SK-N-SH (cell line): ENCODE results near the gene PGBD4. TPM values are rescaled to one million over a fixed set of nuclear protein-coding genes. Genes with fewer than 3 reads are reported as not detected.

ENCODE experiments used
- CTCF ChIA-PET: fragments of 300-600, 350-600 bp; formaldehyde crosslinking; extraction: SDS; loops from one replicate; lab custom pipeline; 2021; lab: Yijun Ruan, JAX
- POLR2A ChIA-PET: fragments of 350-600 bp; sonication (Branson Sonifier 250); formaldehyde crosslinking; extraction: SDS; loops from one replicate; lab custom pipeline; 2020; ENCODE audit warnings: antibody characterized with exemption, inconsistent platforms; lab: Yijun Ruan, JAX
- DNase-seq: peaks from one replicate; pipeline ENCODE4 v3.0.0; 2012
- H2AFZ ChIP-seq: fragments of 200-600 bp; sonication (generic); 2 replicates; pipeline ENCODE4 v1.8.1; 2016; ENCODE audit warnings: antibody characterized with exemption, mild to moderate bottlenecking, low read depth
- H3F3A ChIP-seq: fragments of 200-600 bp; sonication (generic); replicated peaks from 2 replicates; pipeline ENCODE3; 2016; ENCODE audit warnings: antibody characterized with exemption, mild to moderate bottlenecking; ENCODE audit not compliant: insufficient read depth
- H3K27ac ChIP-seq, 2 experiments: fragments of 200-500 bp in 1 of 2; fragments of 200-600 bp in 1 of 2; sonication (Bioruptor generic) in 1 of 2; sonication (generic), shearing (Covaris generic) in 1 of 2; 2 replicates each; pipeline versions ENCODE4 v1.5.1 to v1.6.1; 2014 to 2016; ENCODE audit warnings: low read depth in 2 of 2, inconsistent platforms in 1 of 2, low read length in 1 of 2, mild to moderate bottlenecking in 1 of 2, mixed read lengths in 1 of 2
- H3K27me3 ChIP-seq: fragments of 200-600 bp; sonication (generic), shearing (Covaris generic); 2 replicates; pipeline ENCODE4 v1.6.1; 2016; ENCODE audit warnings: mixed run types; ENCODE audit not compliant: insufficient read depth
- H3K36me3 ChIP-seq, 2 experiments: fragments of 200-500 bp in 1 of 2; fragments of 200-600 bp in 1 of 2; sonication (Bioruptor generic) in 1 of 2; sonication (generic) in 1 of 2; replicated peaks in 1 of 2; 2 replicates each; pipeline versions ENCODE3 to v1.5.1; 2014 to 2016; ENCODE audit warnings: low read length in 1 of 2, mild to moderate bottlenecking in 1 of 2; ENCODE audit not compliant: insufficient read depth in 2 of 2, control insufficient read depth in 1 of 2
- H3K4me1 ChIP-seq, 2 experiments: fragments of 200-500 bp in 1 of 2; fragments of 200-600 bp in 1 of 2; sonication (Bioruptor generic) in 1 of 2; sonication (generic), shearing (Covaris generic) in 1 of 2; 2 replicates each; pipeline versions ENCODE4 v1.5.1 to v1.6.1; 2014 to 2016; ENCODE audit warnings: low read depth in 1 of 2, low read length in 1 of 2, mixed run types in 1 of 2; ENCODE audit not compliant: insufficient read depth in 2 of 2, control insufficient read depth in 1 of 2
- H3K4me2 ChIP-seq: fragments of 200-600 bp; sonication (generic), shearing (Covaris generic); 2 replicates; pipeline ENCODE4 v1.6.1; 2017; ENCODE audit warnings: mixed run types
- H3K4me3 ChIP-seq, 2 experiments: fragments of 200-500 bp in 1 of 2; fragments of 200-600 bp in 1 of 2; sonication (Bioruptor generic) in 1 of 2; sonication (generic), shearing (Covaris generic) in 1 of 2; 2 replicates each; pipeline versions ENCODE4 v1.5.1 to v1.8.1; 2014 to 2016; ENCODE audit warnings: low read depth in 2 of 2, inconsistent platforms in 1 of 2, low read length in 1 of 2, mild to moderate bottlenecking in 1 of 2, mixed read lengths in 1 of 2, moderate library complexity in 1 of 2
- H3K79me2 ChIP-seq: fragments of 200-600 bp; sonication (generic); 2 replicates; pipeline ENCODE4 v1.8.1; 2017; ENCODE audit warnings: mild to moderate bottlenecking; ENCODE audit not compliant: insufficient read depth
- H3K9ac ChIP-seq: fragments of 200-600 bp; sonication (generic); 2 replicates; pipeline ENCODE4 v1.6.1; 2017; ENCODE audit warnings: mixed run types
- H3K9me2 ChIP-seq: fragments of 200-600 bp; sonication (generic); 2 replicates; pipeline ENCODE4 v1.6.1; 2017; ENCODE audit warnings: mixed run types
- H3K9me3 ChIP-seq: fragments of 200-600 bp; sonication (generic); 2 replicates; pipeline ENCODE4 v1.6.1; 2017; ENCODE audit warnings: mixed run types, mild to moderate bottlenecking, moderate library complexity
- H4K20me1 ChIP-seq: fragments of 200-600 bp; sonication (generic); 2 replicates; pipeline ENCODE4 v1.6.1; 2017; ENCODE audit warnings: mild to moderate bottlenecking, mixed run types; ENCODE audit not compliant: insufficient read depth
- CHD2 ChIP-seq: fragments of 150-350 bp; IDR thresholded peaks from 2 replicates; pipeline ENCODE4 v1.6.1; 2018; ENCODE audit warnings: low read length; ENCODE audit not compliant: partially characterized antibody
- ELF1 ChIP-seq: IDR thresholded peaks from 2 replicates; pipeline ENCODE4 v1.4.0; 2012
- EZH2phosphoT487 ChIP-seq: fragments of 200-600 bp; sonication (generic); IDR thresholded peaks from 2 replicates; pipeline ENCODE4 v1.6.1; 2017; ENCODE audit warnings: low read depth, mixed run types, mild to moderate bottlenecking, antibody characterized with exemption, moderate library complexity, borderline replicate concordance
- FOSL2 ChIP-seq: IDR thresholded peaks from 2 replicates; pipeline ENCODE4 v1.4.0; 2012; ENCODE audit warnings: low read depth, mild to moderate bottlenecking, moderate library complexity, borderline replicate concordance
- FOXJ3 ChIP-seq: sonication (generic); formaldehyde crosslinking; IDR thresholded peaks from 2 replicates; pipeline ENCODE4 v1.5.1; 2020; ENCODE audit warnings: mild to moderate bottlenecking, missing genetic modification reagents
- FOXM1 ChIP-seq: IDR thresholded peaks from 2 replicates; pipeline ENCODE4 v1.4.0; 2012; ENCODE audit warnings: low read depth, mild to moderate bottlenecking
- GATA2 ChIP-seq: sonication (generic); formaldehyde crosslinking; IDR thresholded peaks from 2 replicates; pipeline ENCODE4 v1.5.0; 2020; ENCODE audit warnings: mild to moderate bottlenecking, missing genetic modification reagents
- JUND ChIP-seq: IDR thresholded peaks from 2 replicates; pipeline ENCODE4 v1.4.0; 2012
- RAD21 ChIP-seq: IDR thresholded peaks from 2 replicates; pipeline ENCODE4 v1.6.1; 2012; ENCODE audit warnings: mild to moderate bottlenecking, low read length
- RCOR1 ChIP-seq: fragments of 150-350 bp; IDR thresholded peaks from 2 replicates; pipeline ENCODE4 v1.6.1; 2017; ENCODE audit warnings: antibody characterized with exemption, low read length
- RFX5 ChIP-seq: IDR thresholded peaks from 2 replicates; pipeline ENCODE4 v1.6.1; 2012; ENCODE audit warnings: mild to moderate bottlenecking, improper control_type of control experiment, low read length
- RXRA ChIP-seq: IDR thresholded peaks from 2 replicates; pipeline ENCODE4 v1.4.0; 2012; ENCODE audit warnings: low read depth, mild to moderate bottlenecking, borderline replicate concordance
- TCF12 ChIP-seq: IDR thresholded peaks from 2 replicates; pipeline ENCODE4 v1.4.0; 2012
- YY1 ChIP-seq: IDR thresholded peaks from 2 replicates; pipeline ENCODE4 v1.4.0; 2012; ENCODE audit warnings: low read depth, mild to moderate bottlenecking
- WGBS: methylation state at CpG from one replicate; pipeline ENCODE4 v1.1.6; 2017; ENCODE audit warnings: low lambda C conversion rate; 5-methylcytosine and 5-hydroxymethylcytosine counted together
- polyA plus RNA-seq, 3 experiments: library from polyadenylated mRNA; depleted of rRNA; stranded (reverse); fragments of >200 nt; gene quantifications; 2 replicates each; pipeline ENCODE4 v1.2.3, GENCODE V29; 2012
- TF ChIP-seq, protein P1 (sequence below): IDR thresholded peaks from 2 replicates; pipeline ENCODE4 v1.4.0; 2012; ENCODE audit warnings: low read depth, borderline replicate concordance
- TF ChIP-seq, protein P2 (sequence below): IDR thresholded peaks from 2 replicates; pipeline ENCODE4; 2012
- TF ChIP-seq, protein P3 (sequence below): fragments of 200-600 bp; sonication (generic); IDR thresholded peaks from 2 replicates; pipeline ENCODE4 v1.6.1; 2017; ENCODE audit warnings: antibody characterized with exemption, mild to moderate bottlenecking, moderate library complexity
- TF ChIP-seq, protein P4 (sequence below): IDR thresholded peaks from 2 replicates; pipeline ENCODE4 v1.4.0; 2012; ENCODE audit warnings: low read depth, borderline replicate concordance
- TF ChIP-seq, protein P5 (sequence below): IDR thresholded peaks from 2 replicates; pipeline ENCODE4 v1.4.0; 2012; ENCODE audit warnings: low read depth

Gene PGBD4
- polyA plus RNA-seq, 1 of the 3 experiments (the other 2 are of a cell fraction): 0.77 TPM

DNA sequence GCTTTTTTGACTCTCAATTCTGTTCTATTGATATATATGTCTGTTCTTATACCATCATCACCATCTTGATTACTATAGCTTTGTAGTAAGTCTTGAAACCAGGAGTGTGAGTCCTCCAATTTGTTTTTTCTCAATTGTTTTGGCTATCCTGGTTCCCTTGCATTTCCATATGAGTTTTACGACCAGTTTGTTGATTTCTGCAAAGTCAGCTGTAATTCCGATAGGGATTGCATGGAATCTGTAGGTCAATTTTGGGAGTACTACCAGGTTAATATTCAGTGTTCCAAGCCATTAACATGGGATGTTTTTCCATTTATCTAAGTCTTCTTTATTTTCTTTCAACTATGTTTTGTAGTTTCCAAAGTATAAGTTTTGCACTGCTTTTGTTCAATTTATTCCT lies 27.0 kb downstream of the PGBD4 start:
- CTCF ChIA-PET: interaction anchor here (1.4 to 2.6 kb wide), 2 partner anchors 9 to 12 kb away, joined by 3 to 8 read pairs; no protein-coding TSS in a partner anchor

DNA sequence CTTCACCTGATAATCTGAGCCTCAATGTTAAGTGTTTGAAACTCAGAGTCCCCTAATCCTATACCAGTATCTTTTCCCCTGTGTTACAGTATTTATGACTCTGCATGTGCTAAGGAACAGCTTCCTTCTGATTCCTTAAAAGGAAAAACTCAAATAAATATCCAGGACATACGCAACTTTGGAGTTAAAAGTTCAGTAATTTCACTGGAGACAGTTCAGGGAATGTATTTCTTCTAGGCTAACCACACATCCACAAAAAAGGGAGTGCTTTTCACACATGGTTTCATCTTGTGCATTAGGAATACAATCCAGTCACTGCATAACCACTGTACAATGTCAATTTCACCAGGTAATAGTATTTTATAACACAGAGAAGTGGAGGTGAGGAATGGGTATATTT lies 31.0 kb downstream of the PGBD4 start:
- Histone ChIP-seq H3K9me2 (no peaks in the 10 kb centered on the region), H3K9ac (no peak overlapping the region), H3K27ac (no peak overlapping the region), H3K4me2 (no peak overlapping the region), H3K4me3 (no peak overlapping the region), H3K36me3 (peaks cover 0 to 24% of the 10 kb centered on the region in 2 experiments), H3K79me2 (no peaks in the 10 kb centered on the region), H2AFZ (no peak overlapping the region), H3F3A (peaks cover 7% of the 10 kb centered on the region), H3K9me3 (no peaks in the 10 kb centered on the region), H3K27me3 (no peaks in the 10 kb centered on the region), H3K4me1 (no peaks in the 10 kb centered on the region), H4K20me1 (no peaks in the 10 kb centered on the region)
- DNase-seq: no peak
- TF ChIP-seq, protein P1, sequence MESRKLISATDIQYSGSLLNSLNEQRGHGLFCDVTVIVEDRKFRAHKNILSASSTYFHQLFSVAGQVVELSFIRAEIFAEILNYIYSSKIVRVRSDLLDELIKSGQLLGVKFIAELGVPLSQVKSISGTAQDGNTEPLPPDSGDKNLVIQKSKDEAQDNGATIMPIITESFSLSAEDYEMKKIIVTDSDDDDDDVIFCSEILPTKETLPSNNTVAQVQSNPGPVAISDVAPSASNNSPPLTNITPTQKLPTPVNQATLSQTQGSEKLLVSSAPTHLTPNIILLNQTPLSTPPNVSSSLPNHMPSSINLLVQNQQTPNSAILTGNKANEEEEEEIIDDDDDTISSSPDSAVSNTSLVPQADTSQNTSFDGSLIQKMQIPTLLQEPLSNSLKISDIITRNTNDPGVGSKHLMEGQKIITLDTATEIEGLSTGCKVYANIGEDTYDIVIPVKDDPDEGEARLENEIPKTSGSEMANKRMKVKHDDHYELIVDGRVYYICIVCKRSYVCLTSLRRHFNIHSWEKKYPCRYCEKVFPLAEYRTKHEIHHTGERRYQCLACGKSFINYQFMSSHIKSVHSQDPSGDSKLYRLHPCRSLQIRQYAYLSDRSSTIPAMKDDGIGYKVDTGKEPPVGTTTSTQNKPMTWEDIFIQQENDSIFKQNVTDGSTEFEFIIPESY: no peak
- no peak for TF ChIP-seq GATA2 (CRISPR knock-in tag)
- TF ChIP-seq YY1: no peak
- TF ChIP-seq JUND: no peak
- TF ChIP-seq FOXM1: no peak
- ChIA-PET CTCF (interaction anchor here (1.5 kb wide), 1 partner anchor 454 kb away, joined by 4 read pairs; no protein-coding TSS in a partner anchor), POLR2A (no interaction called here)
- WGBS: 97% methylated on average over 1 of the region's 1 CpG

More for the DNA sequence above, 27.0 kb downstream of the PGBD4 start:
- DNase-seq: no peak
- Histone ChIP-seq H3K27ac (no peak overlapping the region), H3K9ac (no peak overlapping the region), H3K79me2 (no peaks in the 10 kb centered on the region), H3F3A (peaks cover 7% of the 10 kb centered on the region), H3K4me3 (no peak overlapping the region), H3K4me2 (no peak overlapping the region), H4K20me1 (no peaks in the 10 kb centered on the region), H3K36me3 (peaks cover 0 to 13% of the 10 kb centered on the region in 2 experiments), H3K27me3 (no peaks in the 10 kb centered on the region), H3K9me2 (no peaks in the 10 kb centered on the region), H3K9me3 (no peaks in the 10 kb centered on the region), H3K4me1 (no peaks in the 10 kb centered on the region), H2AFZ (no peak overlapping the region)
- TF ChIP-seq RCOR1: no peak
- TF ChIP-seq CHD2: no peak
- TF ChIP-seq, protein P2, sequence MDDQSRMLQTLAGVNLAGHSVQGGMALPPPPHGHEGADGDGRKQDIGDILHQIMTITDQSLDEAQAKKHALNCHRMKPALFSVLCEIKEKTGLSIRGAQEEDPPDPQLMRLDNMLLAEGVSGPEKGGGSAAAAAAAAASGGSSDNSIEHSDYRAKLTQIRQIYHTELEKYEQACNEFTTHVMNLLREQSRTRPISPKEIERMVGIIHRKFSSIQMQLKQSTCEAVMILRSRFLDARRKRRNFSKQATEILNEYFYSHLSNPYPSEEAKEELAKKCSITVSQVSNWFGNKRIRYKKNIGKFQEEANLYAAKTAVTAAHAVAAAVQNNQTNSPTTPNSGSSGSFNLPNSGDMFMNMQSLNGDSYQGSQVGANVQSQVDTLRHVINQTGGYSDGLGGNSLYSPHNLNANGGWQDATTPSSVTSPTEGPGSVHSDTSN: no peak
- TF ChIP-seq, protein P3, sequence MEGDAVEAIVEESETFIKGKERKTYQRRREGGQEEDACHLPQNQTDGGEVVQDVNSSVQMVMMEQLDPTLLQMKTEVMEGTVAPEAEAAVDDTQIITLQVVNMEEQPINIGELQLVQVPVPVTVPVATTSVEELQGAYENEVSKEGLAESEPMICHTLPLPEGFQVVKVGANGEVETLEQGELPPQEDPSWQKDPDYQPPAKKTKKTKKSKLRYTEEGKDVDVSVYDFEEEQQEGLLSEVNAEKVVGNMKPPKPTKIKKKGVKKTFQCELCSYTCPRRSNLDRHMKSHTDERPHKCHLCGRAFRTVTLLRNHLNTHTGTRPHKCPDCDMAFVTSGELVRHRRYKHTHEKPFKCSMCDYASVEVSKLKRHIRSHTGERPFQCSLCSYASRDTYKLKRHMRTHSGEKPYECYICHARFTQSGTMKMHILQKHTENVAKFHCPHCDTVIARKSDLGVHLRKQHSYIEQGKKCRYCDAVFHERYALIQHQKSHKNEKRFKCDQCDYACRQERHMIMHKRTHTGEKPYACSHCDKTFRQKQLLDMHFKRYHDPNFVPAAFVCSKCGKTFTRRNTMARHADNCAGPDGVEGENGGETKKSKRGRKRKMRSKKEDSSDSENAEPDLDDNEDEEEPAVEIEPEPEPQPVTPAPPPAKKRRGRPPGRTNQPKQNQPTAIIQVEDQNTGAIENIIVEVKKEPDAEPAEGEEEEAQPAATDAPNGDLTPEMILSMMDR: no peak
- no peak for TF ChIP-seq FOXJ3 (CRISPR knock-in tag)
- no peak for TF ChIP-seq EZH2phosphoT487
- TF ChIP-seq, protein P4, sequence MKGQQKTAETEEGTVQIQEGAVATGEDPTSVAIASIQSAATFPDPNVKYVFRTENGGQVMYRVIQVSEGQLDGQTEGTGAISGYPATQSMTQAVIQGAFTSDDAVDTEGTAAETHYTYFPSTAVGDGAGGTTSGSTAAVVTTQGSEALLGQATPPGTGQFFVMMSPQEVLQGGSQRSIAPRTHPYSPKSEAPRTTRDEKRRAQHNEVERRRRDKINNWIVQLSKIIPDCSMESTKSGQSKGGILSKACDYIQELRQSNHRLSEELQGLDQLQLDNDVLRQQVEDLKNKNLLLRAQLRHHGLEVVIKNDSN: no peak
- no peak for TF ChIP-seq TCF12
- no peak for TF ChIP-seq ELF1
- no peak for TF ChIP-seq RFX5
- no peak for TF ChIP-seq JUND
- TF ChIP-seq RXRA: no peak
- TF ChIP-seq FOSL2: no peak
- no peak for TF ChIP-seq RAD21
- TF ChIP-seq, protein P5, sequence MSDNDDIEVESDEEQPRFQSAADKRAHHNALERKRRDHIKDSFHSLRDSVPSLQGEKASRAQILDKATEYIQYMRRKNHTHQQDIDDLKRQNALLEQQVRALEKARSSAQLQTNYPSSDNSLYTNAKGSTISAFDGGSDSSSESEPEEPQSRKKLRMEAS: no peak
- no peak for TF ChIP-seq YY1
- POLR2A ChIA-PET: no interaction called here
- 46% methylated on average over 2 of the region's 2 CpGs for WGBS
